Astrocyte of the hippocampus (primary cell): ENCODE results near the gene MICALL2.

ENCODE experiments used
- DNase-seq: peaks from one replicate; pipeline ENCODE4 v3.0.0; 2011; ENCODE audit warnings: low read depth, low spot score

The MICALL2 gene

DNA sequence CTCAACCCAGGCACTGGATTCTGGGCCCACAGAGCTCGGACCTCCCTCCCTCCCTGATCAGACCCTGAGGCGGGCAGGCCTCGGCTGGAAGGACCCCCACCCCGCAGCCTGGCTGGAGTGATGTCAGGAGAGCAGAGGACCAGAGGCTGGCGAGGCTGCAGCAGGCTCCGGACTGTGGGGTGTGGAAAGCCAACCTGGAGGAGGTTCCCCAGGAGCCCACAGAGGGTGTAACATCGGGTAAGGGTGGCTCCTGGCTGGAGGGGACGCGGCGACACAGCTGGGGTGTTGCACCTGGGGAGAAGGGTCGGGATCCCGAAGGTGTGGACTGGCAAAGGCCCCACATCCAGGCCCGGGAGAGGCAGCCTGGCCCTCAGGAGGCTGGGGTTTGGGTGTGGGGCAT is 8.9 kb upstream of the MICALL2 start:
- DNase-seq, result no peak

DNA sequence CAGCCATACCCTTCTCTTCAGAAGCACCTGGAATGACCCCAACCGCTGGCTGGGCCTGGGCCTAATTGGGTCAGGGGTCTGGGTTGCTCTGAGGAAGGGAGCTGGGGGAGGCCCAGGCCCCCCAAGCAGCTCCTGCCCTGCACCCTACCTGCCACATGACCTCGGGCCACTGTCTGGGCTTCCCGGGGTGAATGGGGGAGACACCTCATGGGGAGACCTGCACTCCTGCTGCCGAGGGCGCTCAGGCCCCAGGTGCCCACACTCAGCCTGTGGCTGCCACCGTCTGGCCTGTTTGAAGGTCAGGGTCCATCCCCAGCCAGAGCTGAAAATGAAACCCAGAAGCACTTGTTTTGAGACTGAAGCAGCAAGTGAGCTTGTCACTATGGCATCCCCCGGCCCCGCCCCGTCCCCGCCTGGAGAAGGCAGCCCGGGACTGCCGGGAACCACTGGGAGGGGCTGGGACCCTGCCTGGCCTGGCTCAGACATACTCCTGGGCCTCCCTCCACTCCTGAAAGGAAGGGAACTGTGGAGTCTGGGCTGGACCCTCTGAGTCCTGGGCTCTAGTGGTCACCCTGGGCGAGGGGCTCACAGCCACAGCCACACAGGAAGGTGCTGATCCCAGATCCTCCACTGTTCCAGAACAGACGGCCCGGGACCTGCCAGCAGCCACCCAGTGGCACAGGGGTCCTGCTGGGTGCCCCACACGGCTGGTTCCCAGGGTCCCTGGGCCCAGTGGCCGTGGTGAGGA is 7.4 kb upstream of the MICALL2 start:
- DNase-seq, result peak; percentile 91

DNA sequence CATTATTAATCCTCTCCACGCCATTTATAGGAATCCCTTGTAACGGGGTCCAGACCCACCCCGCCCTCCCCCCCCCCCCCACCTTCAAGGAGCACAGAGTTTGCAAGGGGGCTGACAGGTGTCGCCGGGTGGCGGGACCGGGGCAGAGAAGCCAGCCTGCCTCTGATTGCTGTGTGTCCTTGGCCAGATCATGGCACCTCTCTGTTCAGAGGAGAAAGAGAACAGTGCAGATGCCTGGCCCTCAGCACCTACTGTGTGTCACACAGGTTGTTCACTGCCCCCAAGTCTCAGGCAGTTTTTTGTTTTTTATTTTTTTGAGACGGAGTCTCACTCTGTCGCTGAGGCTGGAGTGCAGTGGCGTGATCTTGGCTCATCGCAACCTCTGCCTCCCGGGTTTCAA is 5.4 kb upstream of the MICALL2 start:
- DNase-seq, result no peak

DNA sequence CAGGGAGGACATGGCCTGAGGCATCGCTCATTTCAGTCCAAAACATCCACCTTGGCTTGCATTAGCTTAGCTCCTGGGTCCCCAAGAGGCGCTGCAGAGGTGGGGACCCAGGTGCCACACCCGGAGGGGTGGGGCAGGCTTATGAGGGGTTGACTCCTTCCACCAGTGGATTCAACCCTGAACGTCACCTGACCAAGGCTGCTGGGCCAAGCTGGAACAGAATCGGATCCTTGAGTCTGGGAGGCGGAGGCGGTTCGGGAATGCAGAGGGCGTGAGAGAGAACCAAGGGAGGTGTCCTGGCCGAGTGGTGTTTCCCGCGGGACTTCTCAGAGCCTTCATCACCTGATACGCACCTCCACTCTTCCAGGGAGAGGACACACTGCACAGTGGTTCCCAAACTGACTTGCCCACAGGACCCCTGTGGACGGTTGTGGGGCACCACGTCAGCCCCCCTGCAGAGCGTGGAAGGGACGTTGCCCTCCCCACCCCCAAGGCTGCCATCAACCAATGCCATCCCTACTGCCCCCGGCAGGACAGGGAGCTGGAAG is 4.5 kb upstream of the MICALL2 start:
- DNase-seq, result no peak

DNA sequence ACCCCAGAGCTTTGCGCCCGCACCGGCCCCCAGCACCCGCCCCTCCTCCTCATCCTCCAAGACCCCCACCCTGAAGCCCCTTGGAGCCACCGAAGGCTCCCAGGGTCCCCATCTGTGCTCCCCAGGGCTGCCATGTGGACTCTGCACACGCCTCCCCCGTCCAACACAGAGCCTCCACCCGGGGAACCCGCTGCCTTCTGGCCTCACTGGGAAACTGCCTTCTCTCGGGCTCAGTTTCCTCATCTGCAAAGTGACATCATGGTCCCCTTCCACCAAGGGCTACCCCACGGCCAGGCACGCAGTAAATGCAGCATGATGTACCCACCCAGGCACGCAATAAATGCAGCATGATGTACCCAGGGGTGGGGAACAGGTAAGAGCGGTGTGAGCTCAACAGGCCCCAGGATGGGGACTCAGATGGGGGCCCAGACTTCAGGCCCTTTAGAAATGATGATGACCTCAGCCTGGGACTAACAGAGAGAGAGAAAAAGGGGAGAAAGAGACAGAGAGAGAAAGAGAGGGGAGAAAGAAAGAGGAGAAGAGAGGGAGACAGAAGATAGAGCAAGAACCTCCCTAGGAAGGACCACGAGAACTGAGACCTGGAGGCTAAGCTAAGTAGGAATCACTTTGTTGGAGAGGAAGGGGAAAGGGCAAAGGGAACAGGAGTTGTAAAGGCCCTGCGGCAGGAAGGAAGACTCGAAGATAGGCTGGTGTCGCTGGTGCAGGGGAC is 2.5 kb upstream of the MICALL2 start:
- no peak for DNase-seq

DNA sequence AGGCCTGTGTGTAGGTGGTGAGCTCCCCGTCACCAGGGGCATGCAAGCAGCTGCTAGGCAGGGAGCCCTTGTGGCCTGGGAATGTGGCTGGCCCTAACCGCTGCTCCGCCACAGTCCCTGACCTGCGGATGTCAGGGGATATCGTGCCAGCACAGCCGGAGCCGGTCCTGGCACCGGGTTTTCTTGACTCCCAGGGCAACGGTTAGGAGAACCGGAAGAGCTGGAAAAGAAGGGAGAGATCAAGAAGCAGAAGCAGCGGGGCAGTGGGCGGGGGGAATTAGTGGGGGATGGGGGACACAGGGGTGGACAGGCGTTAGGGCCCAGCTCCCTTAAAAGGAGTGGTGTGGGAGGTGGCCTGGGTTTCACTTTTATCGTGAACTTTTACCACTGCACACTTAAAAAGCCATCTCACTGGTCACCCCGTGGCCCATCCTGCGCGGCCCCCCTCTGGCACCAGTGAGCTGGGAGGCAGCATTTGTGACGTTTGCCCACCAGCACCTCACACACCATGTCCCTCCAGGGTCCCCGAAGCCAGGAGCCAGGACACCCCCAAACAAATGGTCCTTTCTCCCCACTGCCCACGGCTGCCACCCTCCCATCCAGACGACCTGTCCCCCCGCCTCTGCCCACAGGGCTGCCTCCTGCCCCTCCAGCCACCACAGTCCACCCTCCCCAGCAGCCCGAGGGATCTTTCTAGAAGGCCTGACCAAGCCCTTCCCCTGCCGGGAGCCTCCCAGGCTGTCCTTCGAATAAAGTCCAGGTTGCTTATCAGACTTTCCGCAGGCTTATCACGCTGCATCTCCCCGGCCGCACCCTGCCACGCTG is 1.8 kb upstream of the MICALL2 start:
- peak; percentile 39 for DNase-seq

DNA sequence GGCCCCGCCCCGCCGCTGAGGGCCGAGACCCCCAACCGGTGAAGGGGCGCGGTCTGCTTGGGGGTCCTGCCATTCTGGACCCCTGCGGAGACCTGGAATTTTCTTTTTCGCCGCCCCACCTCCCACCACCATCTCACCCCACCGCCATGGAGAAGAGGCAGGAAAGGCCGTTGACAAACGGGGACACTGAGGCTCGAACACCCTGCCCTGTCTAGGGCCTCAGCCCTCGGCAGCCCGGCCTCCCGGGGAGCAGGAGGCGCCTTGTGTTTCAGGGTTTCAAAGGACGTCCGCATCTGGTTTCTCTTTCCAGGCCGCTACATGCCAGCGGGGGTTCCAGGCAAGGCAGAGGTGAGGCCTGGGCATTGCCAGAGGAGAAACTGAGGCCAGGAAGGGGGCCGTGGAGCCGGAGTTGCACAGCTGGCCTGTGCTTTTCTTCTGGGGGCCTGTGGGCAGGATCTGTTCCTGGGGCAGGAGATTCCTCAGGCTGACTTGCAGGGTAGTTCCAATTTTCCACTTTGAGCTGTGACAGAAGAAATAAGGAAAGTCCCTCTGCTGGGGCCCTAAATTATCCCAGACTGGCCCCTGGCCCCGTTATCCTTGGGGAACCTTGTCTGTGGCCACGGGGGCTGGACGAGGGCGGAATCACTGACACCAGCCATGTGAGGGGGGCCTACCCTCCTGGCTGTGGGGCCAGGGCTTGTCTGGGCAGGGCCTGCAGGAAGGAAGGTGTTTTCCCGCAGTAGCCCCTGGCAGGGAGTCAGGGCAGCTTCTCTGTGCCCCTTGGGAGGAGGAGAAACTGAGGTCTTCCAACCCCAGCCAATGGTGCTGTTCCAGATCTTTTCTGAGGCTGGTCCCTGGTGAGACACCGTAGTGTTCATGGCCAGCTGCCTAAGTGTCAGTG is 900 bp upstream of the MICALL2 start:
- DNase-seq, result no peak

DNA sequence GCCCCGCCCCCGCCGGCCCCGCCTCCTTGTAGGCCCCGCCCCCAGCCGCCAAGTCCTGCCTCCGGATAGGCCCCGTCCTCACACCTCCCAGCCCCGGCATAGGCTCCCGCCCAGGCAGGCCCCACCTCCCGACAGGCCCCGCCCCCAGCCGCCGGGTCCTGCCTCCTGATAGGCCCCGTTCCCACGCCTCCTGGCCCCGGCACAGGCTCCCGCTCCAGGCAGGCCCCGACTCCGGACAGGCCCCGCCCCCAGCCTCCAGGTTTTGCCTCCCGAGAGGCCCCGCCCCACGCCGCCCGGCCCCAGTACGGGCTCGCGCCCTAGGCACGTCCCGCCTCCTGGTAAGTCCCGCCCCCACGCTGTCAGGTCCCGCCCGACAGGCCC is 232 bp upstream of the MICALL2 start:
- DNase-seq, result peak; percentile 100

DNA sequence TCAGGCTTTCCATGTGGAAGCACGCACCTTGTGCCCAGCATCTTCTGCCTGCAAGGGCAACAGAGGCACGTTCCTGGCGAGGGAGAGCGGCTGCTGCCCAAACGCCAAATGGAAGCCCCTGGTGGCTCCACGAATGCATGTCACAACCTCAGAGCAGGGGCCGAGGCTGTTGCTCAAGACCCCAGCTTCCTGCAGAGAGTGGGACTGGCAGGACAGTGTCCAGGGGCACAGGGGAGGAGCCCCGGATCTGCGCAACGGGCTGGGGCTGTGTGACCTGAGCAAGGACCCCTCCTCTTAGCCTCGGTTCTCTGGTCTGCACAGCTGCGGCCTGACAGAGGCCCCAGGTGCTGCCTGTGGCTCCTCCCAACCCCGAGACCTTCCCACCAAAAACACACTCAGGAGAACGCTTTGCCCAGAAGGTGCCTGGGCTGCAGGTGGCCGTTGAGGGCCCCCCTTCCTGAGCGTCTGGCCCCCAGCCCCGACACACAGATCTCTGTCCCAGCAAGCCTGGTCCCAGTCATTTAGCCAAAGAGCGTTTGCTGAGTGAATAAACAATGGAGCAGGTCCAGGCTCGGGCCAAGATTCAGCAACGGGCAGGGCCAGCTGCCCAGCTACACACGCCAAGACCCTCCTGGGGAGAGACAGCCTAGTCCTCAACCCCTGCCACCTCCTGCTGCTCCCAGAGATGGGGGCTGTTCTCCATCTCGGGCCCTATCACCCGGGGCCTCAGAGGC is 1.2 kb downstream of the MICALL2 start:
- no peak for DNase-seq

DNA sequence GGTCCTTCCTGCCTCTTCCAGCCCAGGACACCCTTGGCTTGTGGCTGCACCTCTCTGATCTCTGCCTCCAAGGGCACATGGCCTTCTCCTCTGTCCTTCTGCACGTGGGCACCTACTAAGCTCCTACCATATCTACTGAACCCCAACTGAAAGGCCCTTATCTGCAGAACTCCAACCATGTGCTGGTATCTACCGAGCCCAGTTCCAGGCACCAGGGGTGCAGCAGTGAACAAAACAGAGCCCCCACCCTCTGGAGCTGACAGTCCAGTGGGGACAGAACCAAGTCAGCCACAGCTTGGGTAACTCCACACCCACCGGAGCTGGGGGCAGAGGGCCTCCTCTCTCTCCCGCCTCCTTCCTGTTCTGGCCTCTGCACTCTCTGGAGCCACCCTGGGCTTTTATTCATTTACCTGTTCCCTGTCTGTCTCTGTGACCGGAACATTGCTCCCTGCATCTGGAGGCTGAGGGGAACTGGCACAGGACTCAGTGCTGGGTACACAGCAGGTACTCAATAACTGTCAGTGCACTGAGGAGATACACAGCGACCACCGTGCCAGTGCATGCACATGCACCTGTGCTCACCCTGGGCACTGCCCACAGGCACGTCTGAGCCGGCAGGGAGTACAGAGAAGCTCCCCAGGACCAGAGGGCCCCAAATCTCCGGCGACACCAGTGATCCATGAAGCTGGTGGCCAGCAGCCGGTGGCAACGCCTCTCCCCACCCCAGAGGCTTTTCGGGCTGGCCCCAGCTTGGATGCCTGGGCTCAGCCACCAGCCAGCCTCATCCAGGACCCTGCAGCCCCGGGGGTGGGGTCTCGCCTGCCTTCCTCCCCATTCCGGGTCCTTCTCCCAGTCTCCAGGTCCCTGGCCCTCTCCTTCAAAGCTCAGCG is 2.0 kb downstream of the MICALL2 start:
- DNase-seq, result no peak

DNA sequence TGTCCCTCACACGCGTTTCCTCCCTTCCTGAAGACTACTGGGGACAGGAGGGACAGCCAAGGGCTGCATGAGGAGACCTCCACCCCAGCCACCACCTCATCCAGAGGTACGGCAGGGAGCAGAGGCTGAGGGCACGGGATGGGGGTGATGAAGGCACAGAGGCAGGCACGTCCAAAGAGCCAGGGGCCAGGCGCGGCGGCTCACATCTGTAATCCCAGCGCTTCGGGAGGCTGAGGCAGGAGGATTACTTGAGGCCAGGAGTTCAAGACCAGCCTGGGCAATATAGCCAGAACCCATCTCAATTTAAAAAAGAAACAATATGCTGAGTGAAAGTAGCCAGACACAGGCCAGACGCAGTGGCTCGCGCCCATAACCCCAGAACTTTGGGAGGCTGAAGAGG is 3.3 kb downstream of the MICALL2 start:
- DNase-seq, result no peak

DNA sequence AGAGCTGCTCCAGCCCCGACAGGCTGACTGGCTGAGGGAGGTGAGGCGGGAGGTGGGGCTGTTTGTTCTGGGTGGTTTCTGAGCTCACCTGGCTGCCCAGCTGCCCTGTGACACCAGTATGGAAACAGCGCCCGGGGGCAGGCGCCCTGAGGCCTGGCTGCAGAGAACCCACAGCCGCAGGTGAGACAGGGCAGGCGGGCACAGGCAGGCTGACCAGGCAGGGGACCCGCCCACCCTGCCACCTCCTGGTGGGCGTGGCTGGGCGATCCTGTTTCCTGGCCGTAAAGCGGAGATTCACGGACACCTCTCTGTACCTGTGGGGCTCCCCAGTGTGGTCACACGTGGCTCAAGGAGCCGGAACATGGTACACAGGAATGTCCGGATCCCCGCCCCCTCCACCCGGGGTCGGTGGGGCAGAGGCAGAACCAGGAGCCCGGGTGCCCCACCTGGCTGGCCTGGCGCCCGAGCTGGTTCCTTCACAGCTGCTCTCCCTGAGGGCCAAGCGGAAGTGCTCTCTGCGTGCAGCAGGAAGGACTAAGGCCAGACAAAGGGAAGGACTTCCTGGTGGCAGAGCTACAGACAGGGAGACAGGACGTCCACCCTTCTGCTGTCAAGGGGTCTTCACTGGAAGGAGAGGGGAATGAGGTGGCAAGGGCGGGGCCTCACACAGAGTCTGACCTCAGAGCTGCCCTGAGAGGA is 3.9 kb downstream of the MICALL2 start:
- DNase-seq, result no peak

DNA sequence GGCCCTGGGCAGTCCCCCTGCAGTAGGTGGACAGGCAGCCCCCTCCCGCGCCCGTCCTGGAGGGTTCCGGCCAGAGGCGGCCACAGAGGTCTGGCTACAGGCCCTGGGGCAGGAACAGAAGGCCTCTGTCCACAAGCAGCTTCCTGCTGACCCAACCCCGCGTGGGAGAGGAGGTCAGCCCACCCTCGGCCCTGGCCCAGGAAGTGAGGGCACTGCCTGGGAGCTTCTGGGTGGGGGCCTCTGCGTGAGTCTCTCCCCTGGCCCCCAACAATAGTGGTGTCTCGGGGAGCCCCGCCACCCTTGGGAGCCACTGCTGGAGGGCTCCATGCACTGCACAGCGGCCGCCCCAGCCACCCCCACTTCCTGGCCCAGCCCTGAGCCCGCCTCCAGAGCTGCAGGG is 4.7 kb downstream of the MICALL2 start:
- DNase-seq, result peak; percentile 26

DNA sequence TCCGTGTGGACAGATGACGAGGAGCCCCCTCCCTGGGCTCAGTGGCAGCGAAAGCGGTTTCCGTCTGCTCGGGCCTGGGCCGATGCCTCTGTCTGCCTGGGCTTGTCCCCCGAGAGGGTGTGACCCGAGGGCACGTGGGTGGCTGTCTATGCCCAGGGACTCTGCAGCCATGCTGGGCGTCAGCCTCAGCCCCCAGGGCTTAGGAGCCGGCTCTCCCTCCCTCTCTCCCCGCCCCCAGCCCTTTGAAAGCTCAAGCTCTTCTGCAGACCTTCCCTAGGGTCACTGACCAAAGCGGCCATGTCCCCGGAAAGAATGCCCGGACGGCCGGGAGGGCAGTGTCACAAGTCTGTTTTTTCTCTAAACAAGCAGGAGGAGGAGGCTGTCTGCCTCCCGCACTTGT is 7.1 kb downstream of the MICALL2 start:
- no peak for DNase-seq

DNA sequence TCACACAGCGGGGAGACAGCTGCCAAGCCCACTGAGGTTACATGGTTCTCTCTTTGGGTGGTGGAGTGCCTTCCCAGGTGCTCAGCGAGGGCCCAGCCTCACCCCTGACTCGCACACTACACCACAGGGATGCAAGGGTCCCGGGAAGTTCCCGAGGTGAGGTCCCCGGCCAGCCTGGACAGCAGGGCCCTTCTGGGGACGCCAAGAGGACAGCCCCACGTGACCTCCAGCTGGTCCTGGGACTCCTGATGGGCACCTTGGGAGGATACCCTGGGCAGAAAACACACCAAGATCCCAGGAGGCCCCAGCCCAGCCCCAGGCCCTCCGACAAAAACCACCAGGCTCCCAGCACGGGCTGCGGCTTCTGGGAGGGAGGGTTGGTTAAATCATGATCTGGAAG is 8.3 kb downstream of the MICALL2 start:
- DNase-seq, result no peak

DNA sequence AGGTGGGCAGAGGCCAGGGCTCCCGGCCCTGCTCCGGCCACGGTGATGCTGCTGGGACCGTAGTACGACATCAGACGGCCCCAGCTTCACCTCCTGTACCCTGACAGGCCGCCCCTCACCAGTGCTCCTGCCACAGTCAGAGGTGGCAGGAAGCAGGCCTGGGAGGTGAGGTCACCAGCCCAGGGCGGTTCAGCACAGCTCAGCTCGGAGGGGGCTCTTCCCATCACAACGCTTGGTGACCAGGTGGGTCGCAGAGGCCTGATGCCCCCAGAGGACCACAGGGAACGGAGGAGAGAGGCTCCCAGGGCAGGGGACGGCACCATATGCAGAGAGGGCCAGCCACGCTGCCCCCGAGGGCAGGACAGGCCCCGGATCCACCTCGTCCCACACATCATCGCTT is 8.8 kb downstream of the MICALL2 start:
- no peak for DNase-seq

DNA sequence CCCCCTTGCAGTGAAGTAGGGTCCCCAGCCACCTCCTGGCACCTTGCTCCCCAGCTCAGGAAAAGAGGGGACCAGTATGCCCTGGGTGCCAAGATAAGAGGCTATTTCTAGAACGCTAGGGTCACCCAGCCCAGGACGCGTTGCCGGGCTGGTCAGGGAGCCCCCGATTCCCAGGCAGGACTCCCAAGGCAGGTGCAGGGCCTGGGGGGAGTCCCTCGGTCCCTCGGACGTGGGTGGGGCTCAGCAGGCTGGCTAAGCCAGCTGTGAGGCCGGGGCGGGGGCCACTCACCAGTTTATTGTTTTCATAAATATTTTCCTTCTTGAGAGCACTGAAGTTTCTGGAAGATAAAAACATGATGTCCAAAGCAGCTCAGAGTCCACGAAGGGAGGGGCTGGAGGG is 9.3 kb downstream of the MICALL2 start:
- DNase-seq, result no peak

DNA sequence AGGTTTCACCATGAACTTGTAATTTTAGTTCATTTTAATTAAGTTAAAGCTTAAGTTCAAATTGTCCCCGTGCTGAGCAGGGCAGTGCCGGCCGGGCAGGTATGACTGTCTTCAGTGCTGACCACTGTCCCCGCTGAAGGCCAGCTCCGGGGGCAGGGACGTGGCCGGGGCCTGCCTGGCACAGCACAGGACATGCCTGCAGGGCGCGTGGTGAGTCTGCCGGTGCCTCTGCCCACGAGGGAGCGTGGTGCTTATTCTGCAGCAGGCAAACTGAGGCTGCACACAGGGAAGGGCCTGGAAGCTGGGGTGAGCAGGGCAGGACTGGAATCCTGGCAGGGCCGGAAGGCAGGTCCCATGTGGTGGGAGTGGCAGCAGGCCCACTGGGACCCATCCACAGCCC is 9.8 kb downstream of the MICALL2 start:
- DNase-seq, result no peak

DNA sequence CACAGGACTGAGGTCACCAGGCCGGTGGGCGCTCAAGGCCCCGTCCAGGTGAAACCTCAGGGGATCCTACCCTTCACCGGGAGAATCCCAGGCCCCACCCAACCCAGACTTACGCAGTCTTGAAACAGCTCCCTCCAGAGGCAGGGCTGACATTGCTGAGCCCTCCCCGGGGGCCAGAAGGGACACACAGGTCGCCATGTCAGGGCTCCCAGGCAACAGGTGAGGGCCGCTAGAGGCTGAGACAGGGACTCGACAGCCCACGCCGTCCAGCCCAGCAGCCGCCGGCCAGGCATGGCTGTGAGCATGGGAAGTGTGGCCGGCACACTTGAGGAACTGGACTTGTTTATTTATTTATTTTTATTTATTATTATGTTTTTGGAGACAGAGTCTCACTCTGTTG is 10.3 kb downstream of the MICALL2 start:
- no peak for DNase-seq
